Neural progenitor cell (in vitro differentiated cells): ENCODE measurements around the gene SMAD9. TPM values are rescaled to one million over a fixed set of nuclear protein-coding genes. Genes with fewer than 3 reads are reported as not detected.

Experiments used
- DNase-seq: peaks from one replicate; pipeline ENCODE4 v3.0.0-alpha.2; 2016; ENCODE audit warnings: low spot score
- H2AFZ ChIP-seq: fragments of 200-600 bp; sonication (generic); replicated peaks from 2 replicates; pipeline ENCODE4 v1.6.1; 2016; ENCODE audit warnings: antibody characterized with exemption
- H3F3A ChIP-seq: fragments of 200-600 bp; sonication (generic); 2 replicates; pipeline ENCODE4 v1.6.1; 2016; ENCODE audit warnings: antibody characterized with exemption, low read depth
- H3K27ac ChIP-seq: fragments of 200-600 bp; sonication (generic); 2 replicates; pipeline ENCODE4 v1.5.1; 2016; ENCODE audit warnings: mild to moderate bottlenecking
- H3K27me3 ChIP-seq: fragments of 200-600 bp; sonication (generic); 2 replicates; pipeline ENCODE4 v1.6.1; 2016; ENCODE audit warnings: mild to moderate bottlenecking, moderate library complexity
- H3K36me3 ChIP-seq: fragments of 200-600 bp; sonication (generic); 2 replicates; pipeline ENCODE4 v1.5.1; 2016
- H3K4me1 ChIP-seq: fragments of 200-600 bp; sonication (generic); 2 replicates; pipeline ENCODE4 v1.6.1; 2016; ENCODE audit warnings: mixed run types
- H3K4me2 ChIP-seq: fragments of 200-600 bp; sonication (generic); 2 replicates; pipeline ENCODE4 v1.6.1; 2016
- H3K4me3 ChIP-seq: fragments of 200-600 bp; sonication (generic); 2 replicates; pipeline ENCODE4 v1.5.1; 2016
- H3K79me2 ChIP-seq: fragments of 200-600 bp; sonication (generic); 2 replicates; pipeline ENCODE4 v1.6.1; 2016; ENCODE audit warnings: low read depth
- H3K9ac ChIP-seq: fragments of 200-600 bp; sonication (generic); 2 replicates; pipeline ENCODE4 v1.6.1; 2016
- H3K9me3 ChIP-seq: fragments of 200-600 bp; sonication (generic); 2 replicates; pipeline ENCODE4 v1.5.1; 2016; ENCODE audit warnings: low read depth
- H4K20me1 ChIP-seq: fragments of 200-600 bp; sonication (generic); 2 replicates; pipeline ENCODE4 v1.6.1; 2016; ENCODE audit warnings: low read depth
- H3K27ac Mint-ChIP-seq: 3 replicates; pipeline ENCODE4 v1.8.0; 2021; ENCODE audit warnings: mixed read lengths
- H3K27me3 Mint-ChIP-seq: 2 replicates; pipeline ENCODE4 v1.8.0; 2022; ENCODE audit warnings: low read depth, mild to moderate bottlenecking, inconsistent platforms, moderate library complexity, mixed read lengths; ENCODE audit not compliant: insufficient read depth
- H3K36me3 Mint-ChIP-seq: 3 replicates; pipeline ENCODE4 v1.8.0; 2021; ENCODE audit warnings: mixed read lengths
- H3K4me1 Mint-ChIP-seq: 3 replicates; pipeline ENCODE4 v1.8.0; 2021; ENCODE audit warnings: mixed read lengths
- H3K4me3 Mint-ChIP-seq: 3 replicates; pipeline ENCODE4 v1.8.0; 2021; ENCODE audit warnings: mild to moderate bottlenecking, moderate library complexity, mixed read lengths
- H3K9me3 Mint-ChIP-seq: 3 replicates; pipeline ENCODE4 v1.8.0; 2020; ENCODE audit warnings: mixed read lengths
- EZH2 ChIP-seq: fragments of 200-600 bp; sonication (generic); IDR thresholded peaks from 2 replicates; pipeline ENCODE4 v1.6.1; 2017; ENCODE audit warnings: antibody characterized with exemption, mild to moderate bottlenecking, moderate library complexity
- EZH2phosphoT487 ChIP-seq: fragments of 200-600 bp; sonication (generic); IDR thresholded peaks from 2 replicates; pipeline ENCODE4 v1.6.1; 2017; ENCODE audit warnings: antibody characterized with exemption
- total RNA-seq: library from RNA; depleted of rRNA; stranded (reverse); fragments of >200 nt; gene quantifications from 2 replicates; pipeline ENCODE4 v1.2.3, GENCODE V29; 2015; ENCODE audit warnings: low replicate concordance
- TF ChIP-seq, protein P1 (sequence below): fragments of 200-600 bp; sonication (generic); IDR thresholded peaks from 2 replicates; pipeline ENCODE4 v1.5.1; 2017; ENCODE audit warnings: antibody characterized with exemption, mild to moderate bottlenecking

SMAD9 gene
- total RNA-seq, 1 donor from 2014 or later, result 1.6 TPM

DNA sequence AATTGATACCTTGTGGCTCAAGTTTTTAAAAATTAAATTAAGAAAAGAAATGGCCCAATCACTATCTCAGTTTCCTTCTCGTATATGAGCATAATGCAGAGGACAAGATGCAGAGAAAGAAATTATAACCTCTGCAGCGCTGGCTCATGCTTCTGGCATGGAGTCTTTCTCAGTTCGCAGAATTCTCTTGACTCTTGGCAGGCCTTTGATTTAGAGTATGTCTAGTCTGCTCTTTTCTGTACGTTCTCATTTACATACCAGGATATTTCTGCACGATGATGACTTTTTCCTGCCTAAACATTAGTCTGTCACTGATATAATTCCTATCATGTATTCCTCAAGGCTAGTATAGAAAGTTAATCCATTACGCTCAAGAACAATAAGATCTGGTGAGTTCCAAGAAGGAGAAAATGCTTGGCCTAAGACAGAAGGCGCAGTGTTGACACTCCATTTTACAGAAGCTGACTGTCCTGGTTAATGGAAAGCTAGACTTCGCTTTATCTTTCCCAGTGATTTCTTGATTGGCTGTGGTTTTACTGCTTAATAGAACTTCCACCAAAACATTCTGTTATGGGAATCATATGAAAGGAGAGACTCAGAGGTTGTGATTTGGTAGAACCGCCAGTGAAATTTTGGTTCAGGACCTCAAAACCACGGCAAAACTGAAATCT lies 1.7 kb upstream of the SMAD9 start:
- Mint-ChIP-seq H3K36me3 (no peaks in the 10 kb centered on the region), H3K27ac (no peak overlapping the region), H3K4me3 (no peak overlapping the region), H3K4me1 (peaks cover 31% of the 10 kb centered on the region), H3K9me3 (no peaks in the 10 kb centered on the region), H3K27me3 (peaks cover 6% of the 10 kb centered on the region)
- Histone ChIP-seq H3K4me3 (no peak overlapping the region), H3K79me2 (no peaks in the 10 kb centered on the region), H3K9me3 (no peaks in the 10 kb centered on the region), H3K4me2 (no peak overlapping the region), H3K9ac (no peak overlapping the region), H3K27ac (no peak overlapping the region), H3K27me3 (peaks cover 60% of the 10 kb centered on the region), H3K36me3 (no peaks in the 10 kb centered on the region), H3K4me1 (peaks cover 14% of the 10 kb centered on the region), H4K20me1 (no peaks in the 10 kb centered on the region), H2AFZ (no peak overlapping the region), H3F3A (peaks cover 18% of the 10 kb centered on the region)
- DNase-seq, result no peak
- TF ChIP-seq EZH2phosphoT487 (no peak), EZH2 (no peak)
- TF ChIP-seq, protein P1, sequence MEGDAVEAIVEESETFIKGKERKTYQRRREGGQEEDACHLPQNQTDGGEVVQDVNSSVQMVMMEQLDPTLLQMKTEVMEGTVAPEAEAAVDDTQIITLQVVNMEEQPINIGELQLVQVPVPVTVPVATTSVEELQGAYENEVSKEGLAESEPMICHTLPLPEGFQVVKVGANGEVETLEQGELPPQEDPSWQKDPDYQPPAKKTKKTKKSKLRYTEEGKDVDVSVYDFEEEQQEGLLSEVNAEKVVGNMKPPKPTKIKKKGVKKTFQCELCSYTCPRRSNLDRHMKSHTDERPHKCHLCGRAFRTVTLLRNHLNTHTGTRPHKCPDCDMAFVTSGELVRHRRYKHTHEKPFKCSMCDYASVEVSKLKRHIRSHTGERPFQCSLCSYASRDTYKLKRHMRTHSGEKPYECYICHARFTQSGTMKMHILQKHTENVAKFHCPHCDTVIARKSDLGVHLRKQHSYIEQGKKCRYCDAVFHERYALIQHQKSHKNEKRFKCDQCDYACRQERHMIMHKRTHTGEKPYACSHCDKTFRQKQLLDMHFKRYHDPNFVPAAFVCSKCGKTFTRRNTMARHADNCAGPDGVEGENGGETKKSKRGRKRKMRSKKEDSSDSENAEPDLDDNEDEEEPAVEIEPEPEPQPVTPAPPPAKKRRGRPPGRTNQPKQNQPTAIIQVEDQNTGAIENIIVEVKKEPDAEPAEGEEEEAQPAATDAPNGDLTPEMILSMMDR, result no peak

DNA sequence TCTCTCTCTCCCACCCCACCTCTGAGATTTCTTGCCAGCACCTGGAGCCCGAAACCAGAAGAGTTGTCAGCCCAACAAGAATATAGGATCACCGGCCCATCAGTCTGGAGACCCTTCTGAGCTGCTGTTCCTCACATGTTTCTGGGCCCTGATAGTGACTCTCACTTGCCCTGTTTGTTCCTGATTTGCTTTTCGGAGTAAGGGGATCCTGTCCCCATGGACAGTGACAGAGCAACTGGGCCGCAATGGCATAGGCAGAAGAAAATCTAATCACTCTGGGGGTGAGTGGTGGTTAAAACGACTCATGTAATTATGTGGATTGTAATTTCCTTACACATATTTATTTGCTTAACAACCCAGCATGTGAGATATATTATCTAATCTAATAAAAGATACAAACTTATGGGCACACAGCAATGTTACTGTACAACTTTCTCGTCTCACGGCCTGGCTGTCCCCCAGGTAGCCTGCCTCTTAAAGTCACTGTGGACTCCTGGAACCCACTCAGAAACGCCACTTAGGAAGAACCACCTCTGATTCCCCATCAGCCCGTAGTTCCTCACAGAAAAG lies 663 bp upstream of the SMAD9 start:
- peak; percentile 22 for DNase-seq
- Histone ChIP-seq H3K9me3 (no peaks in the 10 kb centered on the region), H3K9ac (no peak overlapping the region), H2AFZ (peak overlapping the region; percentile 90), H3K27ac (no peak overlapping the region), H4K20me1 (no peaks in the 10 kb centered on the region), H3K4me1 (peaks cover 14% of the 10 kb centered on the region), H3K4me3 (peak overlapping the region; percentile 44), H3K36me3 (no peaks in the 10 kb centered on the region), H3K79me2 (no peaks in the 10 kb centered on the region), H3F3A (peaks cover 18% of the 10 kb centered on the region), H3K4me2 (peak overlapping the region; percentile 74), H3K27me3 (peaks cover 66% of the 10 kb centered on the region)
- Mint-ChIP-seq H3K4me1 (peaks cover 39% of the 10 kb centered on the region), H3K36me3 (no peaks in the 10 kb centered on the region), H3K9me3 (no peaks in the 10 kb centered on the region), H3K27me3 (peaks cover 8% of the 10 kb centered on the region), H3K27ac (peak overlapping the region; percentile 67), H3K4me3 (peak overlapping the region; percentile 90)
- TF ChIP-seq, protein P1, result no peak
- TF ChIP-seq EZH2 (no peak), EZH2phosphoT487 (no peak)

- H3K9me3 Mint-ChIP-seq, result no peaks in the 10 kb centered on the region
- Histone ChIP-seq H3K4me3 (peak overlapping the region; percentile 65), H4K20me1 (no peaks in the 10 kb centered on the region), H3K27me3 (peaks cover 66% of the 10 kb centered on the region), H3K36me3 (no peaks in the 10 kb centered on the region), H3F3A (peaks cover 18% of the 10 kb centered on the region), H3K4me2 (peak overlapping the region; percentile 93), H3K79me2 (no peaks in the 10 kb centered on the region), H3K27ac (no peak overlapping the region), H2AFZ (peak overlapping the region; percentile 78), H3K9me3 (no peaks in the 10 kb centered on the region), H3K4me1 (peaks cover 14% of the 10 kb centered on the region), H3K9ac (no peak overlapping the region)
- DNase-seq, result peak; percentile 76
- peaks cover 8% of the 10 kb centered on the region for H3K27me3 Mint-ChIP-seq
- peak overlapping the region; percentile 54 for H3K27ac Mint-ChIP-seq
- no peaks in the 10 kb centered on the region for H3K36me3 Mint-ChIP-seq
- peak overlapping the region; percentile 92 for H3K4me3 Mint-ChIP-seq
- no peak for TF ChIP-seq EZH2phosphoT487
- TF ChIP-seq, protein P1, result no peak
- TF ChIP-seq EZH2, result no peak
- peaks cover 39% of the 10 kb centered on the region for H3K4me1 Mint-ChIP-seq
Observed at GRCh38 chr13:36919171-36919832, 736 bp downstream of the SMAD9 start.
